Neural crest cell (in vitro differentiated cells): ENCODE data around the gene NUDCD2. TPM values are rescaled to one million over a fixed set of nuclear protein-coding genes. Genes with fewer than 3 reads are reported as not detected.

Experiments used
- DNase-seq: peaks from one replicate; pipeline ENCODE4 v3.0.0; 2021; ENCODE audit warnings: low read depth, mixed read lengths, low spot score
- H3K27ac Mint-ChIP-seq: one replicate; pipeline ENCODE4 v1.8.0; 2021; ENCODE audit warnings: mild to moderate bottlenecking, mixed read lengths; ENCODE audit not compliant: unreplicated experiment
- H3K27me3 Mint-ChIP-seq: 2 replicates; pipeline ENCODE4 v1.8.0; 2021; ENCODE audit warnings: low read depth, mild to moderate bottlenecking, mixed read lengths
- H3K36me3 Mint-ChIP-seq: 2 replicates; pipeline ENCODE4 v1.8.0; 2021; ENCODE audit warnings: low read depth, mild to moderate bottlenecking, mixed read lengths
- H3K4me1 Mint-ChIP-seq: 2 replicates; pipeline ENCODE4 v1.8.0; 2021; ENCODE audit warnings: mixed read lengths
- H3K4me3 Mint-ChIP-seq: one replicate; pipeline ENCODE4 v1.8.0; 2021; ENCODE audit warnings: mild to moderate bottlenecking, mixed read lengths
- H3K9me3 Mint-ChIP-seq: 2 replicates; pipeline ENCODE4 v1.8.0; 2021; ENCODE audit warnings: mixed read lengths
- total RNA-seq: library from RNA; stranded (reverse); gene quantifications from 2 replicates; pipeline ENCODE4 v1.2.1, GENCODE V29; 2021
- TF ChIP-seq, protein P1 (sequence below): fragments of 200-600 bp; sonication (generic); conservative IDR thresholded peaks from 2 replicates; pipeline ENCODE4 v1.5.0; 2021; ENCODE audit warnings: antibody characterized with exemption, mild to moderate bottlenecking

NUDCD2 gene
- total RNA-seq, 1 donor from 2014 or later = 40.7 TPM

DNA sequence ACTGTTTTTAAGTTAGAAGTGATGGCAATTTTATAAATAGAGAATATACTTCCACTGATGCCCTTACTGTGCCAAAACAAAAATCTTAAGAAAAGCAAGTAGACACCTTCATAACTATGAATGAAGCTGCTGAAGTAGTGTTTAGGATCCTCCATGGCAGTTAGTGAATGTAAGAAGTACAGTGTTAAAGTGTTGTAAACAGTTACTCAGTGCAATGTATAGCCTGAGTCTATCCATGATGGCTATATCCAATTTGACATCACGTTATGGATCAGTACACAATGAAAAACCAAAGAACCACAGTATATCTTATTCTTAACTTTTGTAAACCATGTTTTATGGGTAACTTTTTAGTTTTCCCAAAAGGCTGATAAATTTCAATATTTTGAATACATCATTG is 15.4 kb downstream of the NUDCD2 start:
- DNase-seq = no peak
- Mint-ChIP-seq H3K4me3 (no peak overlapping the region), H3K4me1 (peaks cover 17% of the 10 kb centered on the region), H3K27ac (no peak overlapping the region), H3K36me3 (peaks cover 34% of the 10 kb centered on the region), H3K27me3 (no peaks in the 10 kb centered on the region), H3K9me3 (no peaks in the 10 kb centered on the region)
- TF ChIP-seq, protein P1, sequence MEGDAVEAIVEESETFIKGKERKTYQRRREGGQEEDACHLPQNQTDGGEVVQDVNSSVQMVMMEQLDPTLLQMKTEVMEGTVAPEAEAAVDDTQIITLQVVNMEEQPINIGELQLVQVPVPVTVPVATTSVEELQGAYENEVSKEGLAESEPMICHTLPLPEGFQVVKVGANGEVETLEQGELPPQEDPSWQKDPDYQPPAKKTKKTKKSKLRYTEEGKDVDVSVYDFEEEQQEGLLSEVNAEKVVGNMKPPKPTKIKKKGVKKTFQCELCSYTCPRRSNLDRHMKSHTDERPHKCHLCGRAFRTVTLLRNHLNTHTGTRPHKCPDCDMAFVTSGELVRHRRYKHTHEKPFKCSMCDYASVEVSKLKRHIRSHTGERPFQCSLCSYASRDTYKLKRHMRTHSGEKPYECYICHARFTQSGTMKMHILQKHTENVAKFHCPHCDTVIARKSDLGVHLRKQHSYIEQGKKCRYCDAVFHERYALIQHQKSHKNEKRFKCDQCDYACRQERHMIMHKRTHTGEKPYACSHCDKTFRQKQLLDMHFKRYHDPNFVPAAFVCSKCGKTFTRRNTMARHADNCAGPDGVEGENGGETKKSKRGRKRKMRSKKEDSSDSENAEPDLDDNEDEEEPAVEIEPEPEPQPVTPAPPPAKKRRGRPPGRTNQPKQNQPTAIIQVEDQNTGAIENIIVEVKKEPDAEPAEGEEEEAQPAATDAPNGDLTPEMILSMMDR = no peak

DNA sequence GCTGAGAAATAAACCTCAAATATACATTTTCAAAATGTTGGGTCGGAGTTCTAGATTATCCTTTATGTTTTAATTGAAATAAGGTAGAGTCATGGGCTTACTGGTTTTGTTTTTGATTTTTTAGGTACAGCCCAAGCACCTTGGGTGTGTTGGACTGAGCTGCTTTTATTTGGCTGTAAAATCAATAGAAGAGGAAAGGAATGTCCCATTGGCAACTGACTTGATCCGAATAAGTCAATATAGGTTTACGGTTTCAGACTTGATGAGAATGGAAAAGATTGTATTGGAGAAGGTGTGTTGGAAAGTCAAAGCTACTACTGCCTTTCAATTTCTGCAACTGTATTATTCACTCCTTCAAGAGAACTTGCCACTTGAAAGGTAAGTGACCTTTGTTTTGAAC is 18.9 kb downstream of the NUDCD2 start:
- H3K27ac Mint-ChIP-seq = no peak overlapping the region
- TF ChIP-seq, protein P1 = no peak
- peaks cover 8% of the 10 kb centered on the region for H3K36me3 Mint-ChIP-seq
- no peak for DNase-seq
- peaks cover 3% of the 10 kb centered on the region for H3K27me3 Mint-ChIP-seq
- H3K4me1 Mint-ChIP-seq = peaks cover 45% of the 10 kb centered on the region
- H3K9me3 Mint-ChIP-seq = no peaks in the 10 kb centered on the region
- H3K4me3 Mint-ChIP-seq = peak overlapping the region; percentile 33

- Mint-ChIP-seq H3K27me3 (peaks cover 3% of the 10 kb centered on the region), H3K36me3 (peaks cover 8% of the 10 kb centered on the region), H3K4me1 (peaks cover 50% of the 10 kb centered on the region), H3K27ac (peak overlapping the region; percentile 80), H3K4me3 (peak overlapping the region; percentile 100), H3K9me3 (no peaks in the 10 kb centered on the region)
- no peak for DNase-seq
- TF ChIP-seq, protein P1 = no peak
Measured at GRCh38 chr5:163439092-163439425, 20.8 kb downstream of the NUDCD2 start.

DNA sequence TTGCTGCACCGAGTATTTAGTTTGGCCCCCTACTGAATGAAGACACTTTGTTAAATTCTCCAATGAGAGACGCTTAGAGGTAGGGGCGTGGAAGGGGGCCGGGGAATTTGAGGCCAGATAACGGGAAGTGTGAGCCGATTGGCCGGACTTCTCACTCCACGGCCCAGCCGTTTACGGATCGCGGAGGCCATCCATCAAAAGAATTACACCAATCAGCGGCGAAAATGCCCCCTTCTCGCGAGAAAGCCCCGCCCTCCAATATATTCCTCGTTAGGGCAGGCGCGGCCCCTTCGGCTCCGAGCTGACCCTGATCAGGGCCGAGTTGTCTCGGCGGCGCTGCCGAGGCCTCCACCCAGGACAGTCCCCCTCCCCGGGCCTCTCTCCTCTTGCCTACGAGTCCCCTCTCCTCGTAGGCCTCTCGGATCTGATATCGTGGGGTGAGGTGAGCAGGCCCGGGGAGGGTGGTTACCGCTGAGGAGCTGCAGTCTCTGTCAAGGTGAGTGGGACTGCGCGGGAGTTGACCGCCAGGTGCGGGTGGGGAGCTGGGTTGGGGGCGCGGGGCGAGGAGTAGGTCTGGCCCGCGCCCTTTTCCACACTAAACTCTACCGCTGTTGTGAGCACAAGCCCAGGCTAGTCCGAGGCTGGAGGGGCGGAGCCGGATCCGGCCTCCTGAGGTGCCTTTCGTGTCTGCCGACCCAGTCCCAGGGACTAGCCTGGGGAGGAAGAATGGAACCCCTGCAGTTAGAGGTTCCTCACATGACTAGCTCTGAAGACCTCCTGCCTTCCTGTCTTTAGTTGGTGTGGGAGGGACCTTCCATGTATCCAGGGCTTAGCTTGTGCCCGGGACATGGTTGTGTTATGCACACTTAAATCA is 22.4 kb downstream of the NUDCD2 start, which contains the start of gene CCNG1:
Gene CCNG1, plus strand, starts transcription at position 287 of the 874 bp plus-strand sequence. CDS start 1,662 bp downstream, outside the sequence.
- Mint-ChIP-seq H3K27me3 (peaks cover 3% of the 10 kb centered on the region), H3K4me1 (peaks cover 50% of the 10 kb centered on the region), H3K9me3 (no peaks in the 10 kb centered on the region), H3K36me3 (peaks cover 6% of the 10 kb centered on the region), H3K4me3 (peak within 1 kb of the TSS; percentile 100), H3K27ac (peak within 1 kb of the TSS; percentile 80)
- peak; percentile 88 for DNase-seq
- TF ChIP-seq, protein P1 = peak; percentile 20

GRCh38 chr5:163437011-163437308 is 22.9 kb downstream of the NUDCD2 start:
- H3K36me3 Mint-ChIP-seq = no peaks in the 10 kb centered on the region
- peak overlapping the region; percentile 100 for H3K4me3 Mint-ChIP-seq
- DNase-seq = no peak
- TF ChIP-seq, protein P1 = no peak
- H3K27ac Mint-ChIP-seq = peak overlapping the region; percentile 80
- no peaks in the 10 kb centered on the region for H3K9me3 Mint-ChIP-seq
- H3K27me3 Mint-ChIP-seq = peaks cover 3% of the 10 kb centered on the region
- peaks cover 50% of the 10 kb centered on the region for H3K4me1 Mint-ChIP-seq
